Astrocyte (in vitro differentiated cells and primary cell): ENCODE measurements around the gene BCL11B. TPM values are rescaled to one million over a fixed set of nuclear protein-coding genes. Genes with fewer than 3 reads are reported as not detected.

Experiments used
- DNase-seq: peaks from one replicate; pipeline ENCODE4 v3.0.0-alpha.2; 2010; ENCODE audit warnings: low read depth
- FAIRE-seq: peaks from 2 replicates; lab custom pipeline; 2011; peaks lifted over from hg19 to GRCh38; lab: Jason Lieb, UNC
- H2AFZ ChIP-seq: 2 replicates; pipeline ENCODE4 v1.6.0; 2012; ENCODE audit warnings: low read depth, low read length, inconsistent platforms
- H3K27ac ChIP-seq: 2 replicates; pipeline ENCODE4 v1.5.1; 2011; ENCODE audit warnings: low read depth, low read length, inconsistent platforms
- H3K27me3 ChIP-seq: 2 replicates; pipeline ENCODE4 v1.6.0; 2011; ENCODE audit warnings: low read length, inconsistent platforms; ENCODE audit not compliant: insufficient read depth
- H3K36me3 ChIP-seq: 2 replicates; pipeline ENCODE4 v1.5.1; 2011; ENCODE audit warnings: low read length, inconsistent platforms; ENCODE audit not compliant: insufficient read depth
- H3K4me1 ChIP-seq: 2 replicates; pipeline ENCODE4 v1.5.1; 2011; ENCODE audit warnings: low read length, inconsistent platforms; ENCODE audit not compliant: insufficient read depth
- H3K4me2 ChIP-seq: 2 replicates; pipeline ENCODE4 v1.6.0; 2012; ENCODE audit warnings: low read length, inconsistent platforms
- H3K4me3 ChIP-seq: 2 replicates; pipeline ENCODE4 v1.5.1; 2011; ENCODE audit warnings: low read depth, mild to moderate bottlenecking, low read length, inconsistent platforms; ENCODE audit not compliant: insufficient read depth
- H3K79me2 ChIP-seq: 2 replicates; pipeline ENCODE4 v1.6.0; 2012; ENCODE audit warnings: mild to moderate bottlenecking, low read length, inconsistent platforms; ENCODE audit not compliant: insufficient read depth
- H3K9ac ChIP-seq: 2 replicates; pipeline ENCODE4 v1.6.0; 2012; ENCODE audit warnings: mild to moderate bottlenecking, low read length, inconsistent platforms
- H3K9me3 ChIP-seq: 2 replicates; pipeline ENCODE4 v1.5.1; 2012; ENCODE audit warnings: low read depth, mild to moderate bottlenecking, low read length, inconsistent platforms; ENCODE audit not compliant: insufficient read depth
- H4K20me1 ChIP-seq: 2 replicates; pipeline ENCODE4 v1.6.0; 2012; ENCODE audit warnings: low read length, inconsistent platforms; ENCODE audit not compliant: insufficient read depth
- H3K27ac Mint-ChIP-seq: one replicate; pipeline ENCODE4 v1.8.0; 2021; ENCODE audit warnings: mild to moderate bottlenecking, mixed read lengths; ENCODE audit not compliant: unreplicated experiment
- H3K27me3 Mint-ChIP-seq: one replicate; pipeline ENCODE4 v1.8.0; 2021; ENCODE audit warnings: low read depth, mixed read lengths; ENCODE audit not compliant: unreplicated experiment
- H3K36me3 Mint-ChIP-seq: one replicate; pipeline ENCODE4 v1.8.0; 2021; ENCODE audit warnings: low read depth, mixed read lengths; ENCODE audit not compliant: unreplicated experiment
- H3K4me1 Mint-ChIP-seq: one replicate; pipeline ENCODE4 v1.8.0; 2021; ENCODE audit warnings: low read depth, mixed read lengths; ENCODE audit not compliant: unreplicated experiment
- H3K4me3 Mint-ChIP-seq: one replicate; pipeline ENCODE4 v1.8.0; 2021; ENCODE audit warnings: mild to moderate bottlenecking, moderate library complexity, mixed read lengths; ENCODE audit not compliant: unreplicated experiment
- H3K9me3 Mint-ChIP-seq: one replicate; pipeline ENCODE4 v1.8.0; 2021; ENCODE audit warnings: mild to moderate bottlenecking, mixed read lengths; ENCODE audit not compliant: unreplicated experiment
- EZH2 ChIP-seq: IDR thresholded peaks from 2 replicates; pipeline ENCODE4 v1.6.1; 2012; ENCODE audit warnings: mild to moderate bottlenecking, low read length, inconsistent platforms; ENCODE audit not compliant: insufficient read depth
- total RNA-seq: library from RNA; stranded (reverse); gene quantifications from 2 replicates; pipeline ENCODE4 v1.2.1, GENCODE V29; 2021
- TF ChIP-seq, protein P1 (sequence below): IDR thresholded peaks from 2 replicates; pipeline ENCODE4 v1.5.1; 2011; ENCODE audit warnings: low read depth, mild to moderate bottlenecking, inconsistent platforms, low read length, moderate library complexity; ENCODE audit not compliant: insufficient read depth

BCL11B gene
- total RNA-seq, 1 donor from 2014 or later, result 1.1 TPM

DNA sequence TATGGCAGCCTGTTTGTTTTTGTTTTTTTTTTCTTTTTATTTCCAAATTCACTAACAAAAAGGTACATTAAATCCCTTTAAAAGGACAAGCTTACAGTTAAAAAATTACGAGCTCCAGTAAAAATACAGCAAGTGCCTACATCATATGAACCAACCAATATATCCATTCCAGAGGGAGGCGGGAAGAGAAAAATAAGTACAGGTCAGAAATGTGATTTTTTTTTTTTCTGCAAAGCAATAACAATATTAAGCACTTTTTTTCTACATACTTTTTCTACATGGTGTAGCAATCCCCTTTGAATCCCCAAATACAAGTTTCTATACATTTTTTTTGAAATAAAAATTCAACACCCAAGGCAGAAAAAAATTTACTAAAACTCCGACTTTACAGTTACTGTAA, 100.6 kb downstream of the BCL11B start:
- Mint-ChIP-seq H3K27me3 (peaks cover 2% of the 10 kb centered on the region), H3K9me3 (no peaks in the 10 kb centered on the region), H3K4me1 (no peaks in the 10 kb centered on the region), H3K36me3 (no peaks in the 10 kb centered on the region), H3K27ac (no peak overlapping the region), H3K4me3 (no peak overlapping the region)
- no peaks in the 10 kb centered on the region for H3K79me2 ChIP-seq
- no peaks in the 10 kb centered on the region for H3K27me3 ChIP-seq
- H3K4me1 ChIP-seq, result no peaks in the 10 kb centered on the region
- DNase-seq (no peak), FAIRE-seq (no peak)
- no peak overlapping the region for H3K27ac ChIP-seq
- no peak overlapping the region for H3K4me3 ChIP-seq
- no peaks in the 10 kb centered on the region for H3K36me3 ChIP-seq
- TF ChIP-seq EZH2, result no peak
- TF ChIP-seq, protein P1, sequence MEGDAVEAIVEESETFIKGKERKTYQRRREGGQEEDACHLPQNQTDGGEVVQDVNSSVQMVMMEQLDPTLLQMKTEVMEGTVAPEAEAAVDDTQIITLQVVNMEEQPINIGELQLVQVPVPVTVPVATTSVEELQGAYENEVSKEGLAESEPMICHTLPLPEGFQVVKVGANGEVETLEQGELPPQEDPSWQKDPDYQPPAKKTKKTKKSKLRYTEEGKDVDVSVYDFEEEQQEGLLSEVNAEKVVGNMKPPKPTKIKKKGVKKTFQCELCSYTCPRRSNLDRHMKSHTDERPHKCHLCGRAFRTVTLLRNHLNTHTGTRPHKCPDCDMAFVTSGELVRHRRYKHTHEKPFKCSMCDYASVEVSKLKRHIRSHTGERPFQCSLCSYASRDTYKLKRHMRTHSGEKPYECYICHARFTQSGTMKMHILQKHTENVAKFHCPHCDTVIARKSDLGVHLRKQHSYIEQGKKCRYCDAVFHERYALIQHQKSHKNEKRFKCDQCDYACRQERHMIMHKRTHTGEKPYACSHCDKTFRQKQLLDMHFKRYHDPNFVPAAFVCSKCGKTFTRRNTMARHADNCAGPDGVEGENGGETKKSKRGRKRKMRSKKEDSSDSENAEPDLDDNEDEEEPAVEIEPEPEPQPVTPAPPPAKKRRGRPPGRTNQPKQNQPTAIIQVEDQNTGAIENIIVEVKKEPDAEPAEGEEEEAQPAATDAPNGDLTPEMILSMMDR, result no peak
- no peaks in the 10 kb centered on the region for H3K9me3 ChIP-seq
- no peak overlapping the region for H3K9ac ChIP-seq
- no peak overlapping the region for H3K4me2 ChIP-seq
- no peak overlapping the region for H2AFZ ChIP-seq
- H4K20me1 ChIP-seq, result no peaks in the 10 kb centered on the region

DNA sequence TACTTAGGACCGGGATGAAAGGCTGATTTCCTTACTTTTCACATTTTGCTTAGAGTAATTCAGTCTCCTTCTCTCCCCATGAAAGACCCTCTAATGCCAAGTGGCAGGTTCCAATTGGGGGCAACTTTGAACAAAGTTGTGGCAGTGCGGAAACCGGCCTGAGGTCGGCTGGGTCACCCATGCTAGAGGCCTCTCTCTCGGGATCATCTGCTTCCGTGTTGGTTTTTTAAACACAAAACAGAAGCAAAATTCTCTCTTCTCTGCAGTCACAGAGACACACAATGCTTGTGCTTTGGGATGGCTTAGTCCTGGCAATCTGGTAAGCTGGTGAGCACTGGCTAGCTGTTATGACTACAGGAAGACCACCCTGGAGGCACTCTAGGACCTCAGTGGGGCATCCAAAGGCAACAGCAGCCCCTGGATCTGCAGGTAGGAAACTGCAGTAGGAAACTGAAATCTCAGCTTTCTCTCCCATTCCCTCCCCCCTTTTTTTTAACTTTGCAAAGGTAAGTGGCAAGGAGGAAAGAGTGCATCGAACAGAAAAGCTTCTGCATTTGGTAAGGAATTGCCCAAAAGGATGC, 102.1 kb downstream of the BCL11B start:
- FAIRE-seq (no peak), DNase-seq (no peak)
- H3K4me3 Mint-ChIP-seq, result no peak overlapping the region
- no peak for TF ChIP-seq EZH2
- TF ChIP-seq, protein P1, result no peak
- no peak overlapping the region for H3K4me2 ChIP-seq
- no peak overlapping the region for H3K27ac ChIP-seq
- H3K27me3 ChIP-seq, result no peaks in the 10 kb centered on the region
- no peaks in the 10 kb centered on the region for H4K20me1 ChIP-seq
- H3K9ac ChIP-seq, result no peak overlapping the region
- no peak overlapping the region for H2AFZ ChIP-seq
- no peaks in the 10 kb centered on the region for H3K36me3 Mint-ChIP-seq
- no peak overlapping the region for H3K27ac Mint-ChIP-seq
- peaks cover 8% of the 10 kb centered on the region for H3K27me3 Mint-ChIP-seq
- no peaks in the 10 kb centered on the region for H3K4me1 ChIP-seq
- H3K4me3 ChIP-seq, result no peak overlapping the region
- no peaks in the 10 kb centered on the region for H3K9me3 ChIP-seq
- no peaks in the 10 kb centered on the region for H3K36me3 ChIP-seq
- no peaks in the 10 kb centered on the region for H3K9me3 Mint-ChIP-seq
- no peaks in the 10 kb centered on the region for H3K4me1 Mint-ChIP-seq
- H3K79me2 ChIP-seq, result no peaks in the 10 kb centered on the region

DNA sequence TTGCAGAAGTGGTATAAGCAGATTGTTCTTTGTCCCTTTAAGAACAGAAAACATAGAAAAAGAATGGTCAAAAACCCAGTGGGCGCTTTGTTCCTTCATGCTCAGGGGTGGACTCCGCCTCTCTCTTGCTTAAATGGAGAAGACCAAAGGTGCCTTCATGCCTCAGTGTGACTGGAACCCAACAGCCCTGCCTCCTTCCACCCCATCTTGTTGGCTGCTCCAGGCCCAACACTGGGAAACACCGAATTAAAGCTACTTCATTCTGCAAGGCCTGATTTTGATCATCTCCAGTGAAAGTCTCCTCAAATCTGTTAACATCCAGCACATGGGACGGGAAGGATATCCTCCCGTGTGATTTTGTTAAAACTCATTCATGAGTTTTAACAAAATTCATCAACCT, 103.7 kb downstream of the BCL11B start:
- no peak overlapping the region for H2AFZ ChIP-seq
- no peak for TF ChIP-seq EZH2
- TF ChIP-seq, protein P1, result no peak
- no peaks in the 10 kb centered on the region for H3K4me1 ChIP-seq
- no peaks in the 10 kb centered on the region for H3K9me3 ChIP-seq
- H3K4me2 ChIP-seq, result no peak overlapping the region
- DNase-seq (no peak), FAIRE-seq (no peak)
- no peaks in the 10 kb centered on the region for H4K20me1 ChIP-seq
- no peak overlapping the region for H3K4me3 ChIP-seq
- Mint-ChIP-seq H3K4me3 (no peak overlapping the region), H3K4me1 (no peaks in the 10 kb centered on the region), H3K9me3 (peaks cover 3% of the 10 kb centered on the region), H3K27me3 (peaks cover 15% of the 10 kb centered on the region), H3K27ac (no peak overlapping the region), H3K36me3 (no peaks in the 10 kb centered on the region)
- no peaks in the 10 kb centered on the region for H3K27me3 ChIP-seq
- no peaks in the 10 kb centered on the region for H3K36me3 ChIP-seq
- no peaks in the 10 kb centered on the region for H3K79me2 ChIP-seq
- H3K27ac ChIP-seq, result no peak overlapping the region
- no peak overlapping the region for H3K9ac ChIP-seq
